Measurements from ENCODE around the gene KANK3. TPM values are rescaled to one million over a fixed set of nuclear protein-coding genes. Genes with fewer than 3 reads are reported as not detected.

Gene KANK3
- total and polyA plus RNA-seq, 2 of the 8 experiments (the other 6 are each of a cell fraction or from before 2014, with no cell fraction given), result 2.5 to 4.2 TPM

DNA sequence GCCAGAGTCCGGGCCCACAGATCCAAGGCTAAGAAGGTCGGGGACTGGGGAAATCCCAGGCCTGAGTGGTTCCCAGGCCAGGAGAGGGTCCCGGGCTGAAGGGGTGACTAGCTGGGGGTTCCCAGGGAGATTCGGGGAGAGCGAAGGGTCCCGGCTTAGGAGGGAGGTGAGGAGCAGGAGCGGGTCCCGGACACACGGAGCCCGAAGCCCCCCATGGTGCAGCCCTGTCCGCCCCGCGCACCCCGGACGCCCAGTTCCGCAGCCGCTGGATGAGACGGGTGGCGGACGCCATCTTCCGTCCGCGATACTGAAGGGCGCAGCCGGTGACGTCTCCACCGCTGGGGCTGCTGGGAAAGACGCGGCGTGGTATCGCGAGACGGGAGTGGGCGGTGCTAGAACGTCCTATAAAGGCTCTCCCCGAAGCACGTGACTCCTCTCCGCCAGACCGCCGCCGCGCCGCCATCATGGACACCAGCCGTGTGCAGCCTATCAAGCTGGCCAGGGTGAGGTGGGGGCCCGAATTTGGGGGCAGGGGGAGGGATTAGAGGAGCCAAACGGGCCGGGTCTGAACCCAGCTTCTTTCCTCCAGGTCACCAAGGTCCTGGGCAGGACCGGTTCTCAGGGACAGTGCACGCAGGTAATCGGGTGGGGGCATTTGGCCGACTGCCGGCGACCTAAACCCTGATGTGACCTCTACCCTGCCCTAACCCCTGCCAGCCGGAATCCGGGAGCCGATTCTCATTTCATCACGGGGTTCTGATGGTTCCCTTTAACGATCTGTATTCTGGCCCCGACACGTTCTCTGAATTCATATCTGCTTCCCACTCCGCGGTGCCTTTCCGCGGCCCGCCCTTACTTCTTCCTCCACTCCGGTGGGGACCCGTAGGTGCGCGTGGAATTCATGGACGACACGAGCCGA, 21.7 kb downstream of the KANK3 start, which contains the start of the genes NDUFA7 and RPS28 (continued):
- TF ChIP-seq, protein P1, sequence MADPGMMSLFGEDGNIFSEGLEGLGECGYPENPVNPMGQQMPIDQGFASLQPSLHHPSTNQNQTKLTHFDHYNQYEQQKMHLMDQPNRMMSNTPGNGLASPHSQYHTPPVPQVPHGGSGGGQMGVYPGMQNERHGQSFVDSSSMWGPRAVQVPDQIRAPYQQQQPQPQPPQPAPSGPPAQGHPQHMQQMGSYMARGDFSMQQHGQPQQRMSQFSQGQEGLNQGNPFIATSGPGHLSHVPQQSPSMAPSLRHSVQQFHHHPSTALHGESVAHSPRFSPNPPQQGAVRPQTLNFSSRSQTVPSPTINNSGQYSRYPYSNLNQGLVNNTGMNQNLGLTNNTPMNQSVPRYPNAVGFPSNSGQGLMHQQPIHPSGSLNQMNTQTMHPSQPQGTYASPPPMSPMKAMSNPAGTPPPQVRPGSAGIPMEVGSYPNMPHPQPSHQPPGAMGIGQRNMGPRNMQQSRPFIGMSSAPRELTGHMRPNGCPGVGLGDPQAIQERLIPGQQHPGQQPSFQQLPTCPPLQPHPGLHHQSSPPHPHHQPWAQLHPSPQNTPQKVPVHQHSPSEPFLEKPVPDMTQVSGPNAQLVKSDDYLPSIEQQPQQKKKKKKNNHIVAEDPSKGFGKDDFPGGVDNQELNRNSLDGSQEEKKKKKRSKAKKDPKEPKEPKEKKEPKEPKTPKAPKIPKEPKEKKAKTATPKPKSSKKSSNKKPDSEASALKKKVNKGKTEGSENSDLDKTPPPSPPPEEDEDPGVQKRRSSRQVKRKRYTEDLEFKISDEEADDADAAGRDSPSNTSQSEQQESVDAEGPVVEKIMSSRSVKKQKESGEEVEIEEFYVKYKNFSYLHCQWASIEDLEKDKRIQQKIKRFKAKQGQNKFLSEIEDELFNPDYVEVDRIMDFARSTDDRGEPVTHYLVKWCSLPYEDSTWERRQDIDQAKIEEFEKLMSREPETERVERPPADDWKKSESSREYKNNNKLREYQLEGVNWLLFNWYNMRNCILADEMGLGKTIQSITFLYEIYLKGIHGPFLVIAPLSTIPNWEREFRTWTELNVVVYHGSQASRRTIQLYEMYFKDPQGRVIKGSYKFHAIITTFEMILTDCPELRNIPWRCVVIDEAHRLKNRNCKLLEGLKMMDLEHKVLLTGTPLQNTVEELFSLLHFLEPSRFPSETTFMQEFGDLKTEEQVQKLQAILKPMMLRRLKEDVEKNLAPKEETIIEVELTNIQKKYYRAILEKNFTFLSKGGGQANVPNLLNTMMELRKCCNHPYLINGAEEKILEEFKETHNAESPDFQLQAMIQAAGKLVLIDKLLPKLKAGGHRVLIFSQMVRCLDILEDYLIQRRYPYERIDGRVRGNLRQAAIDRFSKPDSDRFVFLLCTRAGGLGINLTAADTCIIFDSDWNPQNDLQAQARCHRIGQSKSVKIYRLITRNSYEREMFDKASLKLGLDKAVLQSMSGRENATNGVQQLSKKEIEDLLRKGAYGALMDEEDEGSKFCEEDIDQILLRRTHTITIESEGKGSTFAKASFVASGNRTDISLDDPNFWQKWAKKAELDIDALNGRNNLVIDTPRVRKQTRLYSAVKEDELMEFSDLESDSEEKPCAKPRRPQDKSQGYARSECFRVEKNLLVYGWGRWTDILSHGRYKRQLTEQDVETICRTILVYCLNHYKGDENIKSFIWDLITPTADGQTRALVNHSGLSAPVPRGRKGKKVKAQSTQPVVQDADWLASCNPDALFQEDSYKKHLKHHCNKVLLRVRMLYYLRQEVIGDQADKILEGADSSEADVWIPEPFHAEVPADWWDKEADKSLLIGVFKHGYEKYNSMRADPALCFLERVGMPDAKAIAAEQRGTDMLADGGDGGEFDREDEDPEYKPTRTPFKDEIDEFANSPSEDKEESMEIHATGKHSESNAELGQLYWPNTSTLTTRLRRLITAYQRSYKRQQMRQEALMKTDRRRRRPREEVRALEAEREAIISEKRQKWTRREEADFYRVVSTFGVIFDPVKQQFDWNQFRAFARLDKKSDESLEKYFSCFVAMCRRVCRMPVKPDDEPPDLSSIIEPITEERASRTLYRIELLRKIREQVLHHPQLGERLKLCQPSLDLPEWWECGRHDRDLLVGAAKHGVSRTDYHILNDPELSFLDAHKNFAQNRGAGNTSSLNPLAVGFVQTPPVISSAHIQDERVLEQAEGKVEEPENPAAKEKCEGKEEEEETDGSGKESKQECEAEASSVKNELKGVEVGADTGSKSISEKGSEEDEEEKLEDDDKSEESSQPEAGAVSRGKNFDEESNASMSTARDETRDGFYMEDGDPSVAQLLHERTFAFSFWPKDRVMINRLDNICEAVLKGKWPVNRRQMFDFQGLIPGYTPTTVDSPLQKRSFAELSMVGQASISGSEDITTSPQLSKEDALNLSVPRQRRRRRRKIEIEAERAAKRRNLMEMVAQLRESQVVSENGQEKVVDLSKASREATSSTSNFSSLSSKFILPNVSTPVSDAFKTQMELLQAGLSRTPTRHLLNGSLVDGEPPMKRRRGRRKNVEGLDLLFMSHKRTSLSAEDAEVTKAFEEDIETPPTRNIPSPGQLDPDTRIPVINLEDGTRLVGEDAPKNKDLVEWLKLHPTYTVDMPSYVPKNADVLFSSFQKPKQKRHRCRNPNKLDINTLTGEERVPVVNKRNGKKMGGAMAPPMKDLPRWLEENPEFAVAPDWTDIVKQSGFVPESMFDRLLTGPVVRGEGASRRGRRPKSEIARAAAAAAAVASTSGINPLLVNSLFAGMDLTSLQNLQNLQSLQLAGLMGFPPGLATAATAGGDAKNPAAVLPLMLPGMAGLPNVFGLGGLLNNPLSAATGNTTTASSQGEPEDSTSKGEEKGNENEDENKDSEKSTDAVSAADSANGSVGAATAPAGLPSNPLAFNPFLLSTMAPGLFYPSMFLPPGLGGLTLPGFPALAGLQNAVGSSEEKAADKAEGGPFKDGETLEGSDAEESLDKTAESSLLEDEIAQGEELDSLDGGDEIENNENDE (IDR thresholded peaks at IDR 0.05; ENCODE audit: insufficient replicate concordance, low read length), result no peak
- TF ChIP-seq CHD1 (IDR thresholded peaks at IDR 0.05; ENCODE audit: low read depth, low read length), result no peak
- TF ChIP-seq HDAC2 (IDR thresholded peaks at IDR 0.05; ENCODE audit: borderline replicate concordance in 1 of 2, low read depth in 2 of 2, low read length in 2 of 2), result 0 out of 4 replicates have a peak, but pooled peaks of 1 of the 2 experiments have one; percentile 92
- TF ChIP-seq EP300 (IDR thresholded peaks at IDR 0.05; ENCODE audit: borderline replicate concordance in 1 of 2, low read depth in 2 of 2, low read length in 2 of 2), result 0 out of 3 replicates have a peak, but pooled peaks of 1 of the 2 experiments have one; percentile 50
- TF ChIP-seq KDM5A (IDR thresholded peaks at IDR 0.05; ENCODE audit: low read length), result peak; percentile 96
- TF ChIP-seq SP4 (IDR thresholded peaks at IDR 0.05; ENCODE audit: low read length), result no peak
- peak; percentile 99 for TF ChIP-seq CHD2 (IDR thresholded peaks at IDR 0.05; ENCODE audit: low read length)
- no peak for TF ChIP-seq NRF1 (IDR thresholded peaks at IDR 0.05; ENCODE audit: low read depth, low read length)
- peak; percentile 97 for TF ChIP-seq TBP (IDR thresholded peaks at IDR 0.05; ENCODE audit: low read depth, low read length)
